Endothelial cell of umbilical vein (primary cell): ENCODE measurements around the gene MRPL38.

ENCODE experiments used
- EZH2 ChIP-seq: IDR thresholded peaks from 2 replicates; pipeline ENCODE4 v1.6.1; 2012; ENCODE audit warnings: borderline replicate concordance, low read depth, mild to moderate bottlenecking, moderate library complexity, low read length, inconsistent platforms; ENCODE audit not compliant: severe bottlenecking
- JUN ChIP-seq: IDR thresholded peaks from 2 replicates; pipeline ENCODE4 v1.6.1; 2011; ENCODE audit warnings: borderline replicate concordance, low read depth; ENCODE audit not compliant: insufficient read length, insufficient read depth
- TF ChIP-seq, protein P1 (sequence below), 2 donors: IDR thresholded peaks; 1 replicate in 1 of 2; 2 replicates in 1 of 2; pipeline ENCODE4 v1.5.1; 2011; ENCODE audit warnings: low read length in 2 of 2, mild to moderate bottlenecking in 2 of 2, moderate library complexity in 2 of 2, control low read depth in 1 of 2, inconsistent platforms in 1 of 2, low read depth in 1 of 2; ENCODE audit not compliant: insufficient read depth in 1 of 2; ENCODE audit errors: extremely low read depth in 1 of 2
- TF ChIP-seq, protein P2 (sequence below): IDR thresholded peaks from 2 replicates; pipeline ENCODE4 v1.6.1; 2011; ENCODE audit not compliant: insufficient read depth, insufficient read length

DNA sequence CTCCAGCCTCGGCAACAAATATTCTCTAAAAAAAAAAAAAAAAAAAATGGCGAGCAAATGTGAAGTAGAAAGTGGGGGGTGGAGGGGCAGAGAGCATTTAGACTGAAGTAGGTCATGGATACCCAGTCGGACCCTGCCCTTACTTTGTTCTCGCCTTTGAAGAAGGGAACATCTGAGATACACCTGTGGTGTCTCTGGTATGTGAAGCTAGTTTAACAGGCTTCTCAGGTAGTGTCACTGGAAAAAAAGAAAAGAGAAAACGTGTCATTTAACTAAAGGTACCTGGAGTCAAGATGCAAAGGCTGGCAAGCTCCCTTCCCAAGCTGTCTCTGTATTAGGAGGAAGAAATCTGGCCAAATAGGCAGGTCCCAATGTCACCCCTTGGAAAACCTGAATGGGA is 28.2 kb upstream of the MRPL38 start:
- TF ChIP-seq, protein P1, sequence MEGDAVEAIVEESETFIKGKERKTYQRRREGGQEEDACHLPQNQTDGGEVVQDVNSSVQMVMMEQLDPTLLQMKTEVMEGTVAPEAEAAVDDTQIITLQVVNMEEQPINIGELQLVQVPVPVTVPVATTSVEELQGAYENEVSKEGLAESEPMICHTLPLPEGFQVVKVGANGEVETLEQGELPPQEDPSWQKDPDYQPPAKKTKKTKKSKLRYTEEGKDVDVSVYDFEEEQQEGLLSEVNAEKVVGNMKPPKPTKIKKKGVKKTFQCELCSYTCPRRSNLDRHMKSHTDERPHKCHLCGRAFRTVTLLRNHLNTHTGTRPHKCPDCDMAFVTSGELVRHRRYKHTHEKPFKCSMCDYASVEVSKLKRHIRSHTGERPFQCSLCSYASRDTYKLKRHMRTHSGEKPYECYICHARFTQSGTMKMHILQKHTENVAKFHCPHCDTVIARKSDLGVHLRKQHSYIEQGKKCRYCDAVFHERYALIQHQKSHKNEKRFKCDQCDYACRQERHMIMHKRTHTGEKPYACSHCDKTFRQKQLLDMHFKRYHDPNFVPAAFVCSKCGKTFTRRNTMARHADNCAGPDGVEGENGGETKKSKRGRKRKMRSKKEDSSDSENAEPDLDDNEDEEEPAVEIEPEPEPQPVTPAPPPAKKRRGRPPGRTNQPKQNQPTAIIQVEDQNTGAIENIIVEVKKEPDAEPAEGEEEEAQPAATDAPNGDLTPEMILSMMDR (IDR thresholded peaks at IDR 0.05; ENCODE audit: extremely low read depth in 1 of 2, insufficient read depth in 1 of 2, low read depth in 1 of 2, low read length in 2 of 2): no peak
- TF ChIP-seq, protein P2, sequence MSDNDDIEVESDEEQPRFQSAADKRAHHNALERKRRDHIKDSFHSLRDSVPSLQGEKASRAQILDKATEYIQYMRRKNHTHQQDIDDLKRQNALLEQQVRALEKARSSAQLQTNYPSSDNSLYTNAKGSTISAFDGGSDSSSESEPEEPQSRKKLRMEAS: no peak
- no peak for TF ChIP-seq EZH2
- TF ChIP-seq JUN: no peak
